Transverse colon (tissue), 4 donors: ENCODE results near the gene GNAO1.

ENCODE experiments used
- CTCF ChIP-seq, 5 experiments: fragments of 200-600 bp in 3 of 5; fragments of 450-650 bp in 2 of 5; sonication (generic) in 3 of 5; IDR thresholded peaks; 1 replicate in 2 of 5; 2 replicates in 3 of 5; pipeline ENCODE4 v1.5.1; 2016 to 2017; ENCODE audit warnings: antibody characterized with exemption in 5 of 5, inconsistent platforms in 3 of 5, mild to moderate bottlenecking in 2 of 5, moderate library complexity in 1 of 5
- POLR2A ChIP-seq: fragments of 450-650 bp; IDR thresholded peaks from one replicate; pipeline ENCODE4 v1.6.1; 2016; ENCODE audit warnings: antibody characterized with exemption, mild to moderate bottlenecking, moderate library complexity
- POLR2AphosphoS5 ChIP-seq, 3 donors: sonication (generic); formaldehyde crosslinking; IDR thresholded peaks; one replicate each; pipeline ENCODE4 v1.6.1; 2016; ENCODE audit warnings: antibody characterized with exemption in 3 of 3

DNA sequence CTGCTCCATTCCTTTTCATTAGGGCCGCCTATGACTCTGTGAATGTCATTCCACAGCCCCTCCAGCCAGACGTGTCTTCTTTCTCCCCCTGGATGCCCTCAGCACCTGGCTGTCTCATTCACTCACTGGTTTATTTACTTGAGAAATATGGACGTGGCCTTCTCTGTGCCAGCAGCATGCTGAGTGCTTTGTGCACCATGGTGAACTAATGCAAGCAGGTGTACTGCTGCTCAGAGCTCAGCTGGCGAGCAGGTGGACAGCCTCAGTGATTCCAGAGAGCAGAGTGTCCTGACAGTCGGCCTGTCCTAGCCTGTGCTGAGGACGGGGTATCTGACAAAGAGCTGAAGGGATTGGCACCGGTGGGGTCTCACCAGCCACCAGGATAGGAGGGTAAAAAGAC lies 96.7 kb downstream of the GNAO1 start:
- no peak for TF ChIP-seq CTCF (IDR thresholded peaks at IDR 0.05)
- no peak for TF ChIP-seq POLR2AphosphoS5 (IDR thresholded peaks at IDR 0.05)
- TF ChIP-seq POLR2A = no peak
